HG02798 (cell line): Measurements from ENCODE around the gene SKAP1.
"Not testable (repeated sequence)": the region's sequence is repeated elsewhere in the genome, so short reads cannot be mapped to it uniquely, and the experiment has no call there.

ENCODE experiments used
- ATAC-seq: cut with Tn5 transposase; IDR thresholded peaks from one replicate; pipeline ENCODE4 v1.9.1; 2021; ENCODE audit warnings: mild to moderate bottlenecking; ENCODE audit not compliant: unreplicated experiment, poor library complexity

The SKAP1 gene

DNA sequence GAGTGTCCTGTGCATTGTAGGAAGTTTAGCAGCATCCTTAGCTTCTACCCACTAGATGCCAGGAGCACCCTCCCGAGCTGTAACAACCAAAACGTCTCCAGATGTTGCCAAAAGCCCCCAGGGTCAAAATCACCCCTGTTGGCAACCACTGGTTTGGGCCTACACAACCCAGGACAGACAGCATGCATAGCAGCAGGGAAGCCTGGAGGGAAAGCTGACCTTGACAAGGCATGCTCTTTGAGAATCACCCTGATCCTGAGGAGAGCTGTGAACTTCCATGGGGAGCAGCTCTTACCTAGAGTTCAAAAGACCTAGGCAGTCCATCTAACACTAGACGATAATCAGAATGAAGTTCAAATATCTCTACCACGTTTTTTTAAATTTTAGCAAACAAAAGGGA, 9.2 kb downstream of the SKAP1 start:
- ATAC-seq: no peak

DNA sequence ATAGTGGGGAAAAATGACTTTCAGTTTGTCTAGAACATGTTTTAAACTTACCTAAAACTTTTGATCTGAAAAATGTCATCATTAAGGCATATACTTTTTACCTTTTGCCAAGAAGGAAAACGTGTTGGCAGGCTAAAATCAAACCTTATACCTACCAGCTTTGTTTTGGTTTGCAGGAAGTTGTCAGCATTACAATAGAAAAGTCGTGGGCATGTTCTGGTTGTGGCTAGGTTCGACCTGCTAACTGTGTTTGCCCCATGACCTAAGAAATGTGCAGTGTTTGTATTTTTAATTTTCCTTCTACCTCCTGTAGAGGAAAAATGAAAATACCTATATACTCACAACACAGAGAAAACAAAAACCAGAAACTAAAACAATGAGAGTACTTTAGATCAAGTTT, 13.0 kb downstream of the SKAP1 start:
- ATAC-seq: no peak

DNA sequence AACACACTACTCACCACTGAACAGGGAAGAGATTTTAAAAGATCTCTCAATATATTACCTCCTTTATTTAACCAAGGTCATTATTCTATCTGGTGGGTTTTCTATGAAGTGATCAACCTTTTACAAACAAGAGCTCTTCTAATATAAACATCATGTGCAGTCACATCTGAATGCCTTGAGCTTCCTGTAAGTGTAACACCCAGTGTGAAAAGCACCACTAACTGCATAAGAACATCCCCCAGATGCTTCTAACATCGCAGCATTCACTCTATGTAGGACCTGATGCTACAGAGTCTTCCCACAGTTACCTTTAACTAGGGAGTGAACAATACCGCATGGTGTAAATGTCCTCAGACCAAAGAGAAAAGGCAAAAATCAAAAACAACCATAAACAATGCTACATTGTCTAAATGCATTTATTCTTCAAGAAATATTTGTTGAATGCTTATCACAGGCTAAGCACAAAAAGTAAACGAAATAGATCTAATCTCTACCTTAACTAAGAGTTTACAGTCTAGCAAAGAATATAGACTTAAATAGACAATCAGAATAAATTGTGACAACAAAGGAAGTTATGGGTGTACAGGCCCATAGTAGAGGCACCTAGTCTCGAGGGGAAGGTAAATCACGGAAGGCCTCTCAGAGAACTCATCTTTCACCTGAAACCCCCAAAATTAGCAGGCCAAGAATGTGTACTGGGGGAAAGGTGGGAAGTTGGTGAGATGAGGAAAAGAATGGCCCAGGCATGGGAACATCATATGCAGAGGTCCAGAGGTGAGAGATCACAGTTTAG, 16.2 kb downstream of the SKAP1 start:
- no peak for ATAC-seq

DNA sequence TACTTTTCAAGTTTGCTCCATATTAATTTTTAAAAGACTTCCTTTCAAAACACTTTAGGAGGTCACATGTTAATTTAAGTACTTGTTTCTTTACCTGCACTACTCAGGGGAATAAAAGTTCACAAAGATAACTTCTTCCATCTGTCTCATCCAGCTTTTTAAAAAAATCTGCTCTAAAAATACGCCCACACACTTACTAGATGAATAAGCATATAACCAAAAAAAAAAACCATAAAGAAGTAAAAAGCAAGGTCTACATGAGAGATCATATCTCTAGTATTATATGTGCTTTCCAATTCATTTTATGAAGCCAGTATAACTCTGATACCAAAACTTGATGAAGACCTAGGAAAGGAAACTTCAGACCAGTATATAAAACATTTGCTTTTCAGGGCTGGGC, 17.2 kb downstream of the SKAP1 start:
- no peak for ATAC-seq

DNA sequence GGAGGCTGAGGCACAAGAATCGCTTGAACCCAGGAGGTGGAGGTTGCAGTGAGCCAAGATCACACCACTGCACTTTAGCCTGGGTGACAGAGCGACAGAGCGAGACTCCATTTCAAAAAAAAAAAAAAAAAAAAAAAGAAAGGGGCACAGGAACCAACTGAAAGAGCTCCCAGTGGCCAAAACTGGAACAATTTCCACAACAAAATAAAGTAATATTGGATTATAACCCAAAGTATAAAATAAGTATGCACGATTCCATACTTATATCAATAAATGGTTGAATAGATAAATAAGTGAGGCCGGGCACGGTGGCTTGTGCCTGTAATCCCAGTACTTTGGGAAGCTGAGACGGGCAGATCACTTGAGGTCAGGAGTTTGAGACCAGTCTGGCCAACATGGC, 19.2 kb downstream of the SKAP1 start:
- not testable (repeated sequence) for ATAC-seq

DNA sequence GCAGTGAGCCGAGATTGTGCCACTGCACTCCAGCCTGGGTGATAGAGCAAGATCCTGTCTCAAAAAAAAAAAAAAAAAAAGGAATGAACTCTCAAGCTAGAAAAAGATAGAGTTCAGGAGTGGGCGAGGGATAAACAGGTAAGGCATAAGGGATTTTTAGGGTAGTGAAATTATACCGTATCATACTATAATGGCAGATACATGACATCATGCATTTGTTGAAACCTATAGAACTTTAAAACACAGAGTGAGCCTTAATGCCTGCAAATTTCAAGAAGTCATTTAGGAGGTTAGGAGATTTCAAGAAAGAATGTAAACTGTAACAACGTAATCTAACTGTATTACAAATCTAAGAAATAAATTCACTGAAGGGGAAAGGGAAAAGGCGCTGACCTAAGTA, 20.4 kb downstream of the SKAP1 start:
- no peak for ATAC-seq

DNA sequence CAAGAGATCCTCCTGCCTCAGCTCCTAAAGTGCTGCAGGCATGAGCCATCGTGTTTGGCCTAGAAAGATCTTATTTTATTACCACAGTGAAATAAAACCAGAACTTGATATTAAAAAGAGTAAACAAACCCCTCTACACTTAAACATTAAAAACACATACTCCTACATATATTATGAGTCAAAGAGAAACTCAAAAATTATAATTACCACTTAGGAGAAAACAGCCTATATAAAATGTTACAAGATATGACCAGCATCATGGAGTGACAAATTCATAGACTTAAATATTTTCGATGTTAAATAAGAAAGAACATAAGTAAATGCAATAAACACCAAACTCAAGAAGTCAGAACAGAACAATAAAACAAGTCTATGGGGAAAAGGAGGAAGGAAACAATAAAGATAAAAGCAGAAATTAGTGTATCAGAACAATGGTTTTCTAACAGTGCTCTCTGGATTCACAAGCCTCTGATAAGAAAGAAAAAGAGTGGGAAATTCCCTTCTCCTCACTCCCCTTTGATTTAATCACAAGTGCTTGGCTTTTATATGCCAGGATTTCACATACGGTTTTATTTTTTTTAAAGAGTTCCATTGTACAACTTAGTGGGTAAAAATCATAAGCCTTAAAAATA, 23.0 kb downstream of the SKAP1 start:
- ATAC-seq: no peak

DNA sequence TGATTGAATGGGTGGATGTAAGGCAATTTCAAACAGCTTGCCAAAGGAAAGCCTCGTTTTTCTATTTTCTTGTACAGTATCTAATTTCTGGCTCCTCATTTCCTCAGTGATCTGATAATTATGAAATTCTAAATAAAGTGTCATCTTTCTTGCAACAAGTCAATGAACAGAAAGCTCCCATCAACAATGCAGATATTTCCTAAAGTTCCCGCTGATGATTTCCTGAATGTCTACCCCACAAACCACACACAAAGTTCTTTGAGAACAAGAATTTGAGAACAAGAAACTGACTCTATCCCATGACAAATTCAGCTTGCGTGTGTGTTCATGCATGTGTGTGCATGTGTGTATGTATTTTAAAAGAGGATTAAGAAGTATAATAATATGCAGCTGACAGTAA, 35.2 kb downstream of the SKAP1 start:
- no peak for ATAC-seq

DNA sequence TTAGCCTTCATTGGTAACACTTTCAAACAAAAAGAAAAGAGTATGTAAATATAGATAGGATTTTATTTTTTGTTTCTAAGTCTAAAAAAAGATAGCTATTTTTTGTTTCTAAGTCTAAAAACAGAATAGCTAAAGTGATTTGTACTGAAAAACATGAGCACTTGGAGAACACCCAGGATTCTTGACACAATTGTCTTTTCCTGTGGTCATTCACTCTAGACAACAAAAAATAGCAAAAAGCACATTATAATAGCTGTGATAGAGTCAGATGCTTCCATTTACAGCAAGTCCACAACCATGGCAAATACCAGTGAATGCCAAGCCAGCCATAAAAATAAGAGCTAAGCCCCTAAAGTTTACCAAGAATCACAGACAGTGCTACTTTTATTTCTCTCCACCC, 36.7 kb downstream of the SKAP1 start:
- ATAC-seq: no peak

DNA sequence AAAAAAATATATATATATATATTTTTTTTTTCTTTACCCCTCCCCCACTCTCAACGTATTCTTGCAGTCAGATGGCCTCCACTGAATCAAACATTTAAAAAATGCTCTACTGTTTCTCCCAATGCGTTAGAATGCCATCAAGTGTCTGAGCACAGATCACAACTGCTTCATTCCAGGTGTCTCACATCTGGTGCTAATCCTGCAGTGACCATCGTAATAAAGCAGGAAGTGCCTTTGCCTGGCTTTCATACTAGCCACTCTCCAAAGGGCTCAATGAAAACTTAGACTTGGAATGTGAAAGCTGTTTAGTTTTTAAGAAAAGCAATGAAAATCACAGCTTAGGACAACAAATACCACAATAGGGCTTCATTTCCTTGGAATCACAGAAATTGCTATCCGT, 37.2 kb downstream of the SKAP1 start:
- ATAC-seq: no peak

DNA sequence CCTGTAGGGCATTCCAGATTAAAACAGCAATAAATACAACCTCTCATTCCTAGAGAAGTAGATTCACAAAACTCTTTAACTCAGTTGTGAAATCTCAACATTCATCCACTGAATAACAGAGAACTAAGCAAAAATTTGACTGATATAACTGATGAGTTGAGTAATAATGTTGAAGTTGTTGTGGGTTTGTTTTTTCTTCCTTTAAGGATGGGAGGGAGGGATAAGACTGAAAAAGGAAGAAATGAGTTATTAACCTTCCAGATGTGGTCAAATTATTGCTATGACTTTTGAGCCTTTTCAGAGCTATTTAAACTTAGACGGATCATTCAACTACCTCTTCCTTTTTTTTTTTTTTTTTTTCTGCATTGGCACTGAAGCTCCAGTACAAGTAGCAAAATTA, 38.6 kb downstream of the SKAP1 start:
- no peak for ATAC-seq

DNA sequence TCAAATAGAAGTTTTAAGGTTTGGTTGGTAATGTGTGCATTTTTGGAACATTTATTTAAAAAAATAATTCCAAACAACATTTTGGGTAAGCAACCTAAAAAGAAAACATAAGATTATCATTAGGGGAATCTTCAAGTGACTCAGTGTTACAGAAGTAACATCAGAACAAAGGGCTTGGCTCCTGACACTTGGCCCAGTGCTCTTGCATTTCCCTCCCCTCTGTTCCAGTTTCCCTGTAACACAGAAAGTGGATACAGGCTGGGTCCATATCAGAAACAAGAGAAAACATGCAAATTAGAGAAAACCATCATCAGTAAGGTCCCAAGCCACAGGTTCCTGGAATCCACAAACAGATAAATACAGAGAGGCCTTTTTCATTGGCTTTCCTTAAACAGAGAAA, 40.1 kb downstream of the SKAP1 start:
- no peak for ATAC-seq

DNA sequence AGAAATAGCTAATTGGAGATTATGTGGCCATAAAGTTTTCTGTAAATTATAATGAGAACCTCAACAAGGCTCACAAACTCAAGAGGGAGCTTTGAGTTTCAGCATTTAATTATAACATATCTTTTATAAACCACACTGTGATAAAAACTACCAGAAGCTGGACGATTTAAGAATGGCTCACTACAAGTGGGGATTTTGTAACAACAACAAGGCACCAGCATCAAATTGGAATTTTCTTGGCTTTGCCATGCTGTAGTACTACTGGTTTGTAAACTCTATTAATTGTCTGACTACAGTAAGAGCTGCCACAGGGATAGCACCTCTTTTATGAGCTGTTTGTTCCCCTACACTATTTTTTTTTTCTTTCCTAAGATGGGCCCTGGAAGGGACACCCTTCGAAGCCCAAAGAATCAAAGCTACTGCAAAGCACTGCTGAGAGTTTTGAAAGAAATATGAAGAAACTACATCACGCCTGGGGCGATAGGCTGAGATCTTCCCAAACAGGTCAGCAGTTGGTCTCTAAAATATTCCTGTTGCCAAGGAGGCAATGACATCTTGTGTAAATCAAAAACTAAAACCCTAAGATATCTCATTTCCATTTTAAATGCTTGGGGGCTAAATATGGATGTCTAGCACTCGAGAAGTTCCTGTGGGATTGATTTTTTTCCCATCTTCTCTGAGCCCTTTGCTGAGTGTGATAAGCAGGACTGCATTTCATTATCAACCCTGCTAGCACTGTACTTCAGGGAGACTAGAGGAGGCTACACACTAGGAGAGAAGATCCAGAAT, 40.9 kb downstream of the SKAP1 start:
- no peak for ATAC-seq

DNA sequence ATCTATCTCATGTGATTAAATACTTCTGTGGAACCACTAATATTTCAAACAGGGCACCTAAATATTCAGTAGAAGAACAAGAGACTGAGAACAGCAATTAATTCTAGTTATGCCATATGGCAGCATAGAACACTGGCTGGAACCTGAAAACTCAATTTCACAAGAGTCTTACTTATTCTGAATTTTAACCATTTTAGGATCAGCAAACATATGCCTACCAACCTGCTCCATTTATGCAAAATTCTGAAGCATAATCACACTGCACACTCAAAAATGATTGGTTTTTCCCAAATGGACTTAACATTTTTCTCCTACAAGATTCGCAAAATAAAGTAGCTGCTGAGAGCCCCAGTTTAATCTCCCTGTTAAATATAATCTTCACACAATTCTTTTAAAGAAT, 43.2 kb downstream of the SKAP1 start:
- ATAC-seq: no peak

DNA sequence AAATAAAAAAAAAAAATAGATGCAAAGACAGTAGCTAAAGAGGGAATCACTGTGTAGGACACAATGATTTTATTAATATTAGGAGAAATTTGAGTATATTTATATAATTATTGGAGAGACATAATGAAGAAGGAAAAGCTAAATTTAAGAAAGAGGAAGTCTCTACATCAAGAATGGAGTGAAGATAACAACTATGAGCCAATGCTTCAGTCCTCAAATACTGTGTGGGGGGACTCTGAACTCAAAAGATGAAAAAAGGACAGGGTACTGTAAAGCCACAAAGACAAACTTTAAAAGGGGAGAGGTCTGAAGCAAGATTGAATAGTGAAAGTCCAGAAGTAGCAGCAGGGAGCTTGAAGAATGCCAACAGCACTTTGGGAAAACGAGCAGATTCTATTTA, 44.7 kb downstream of the SKAP1 start:
- no peak for ATAC-seq

DNA sequence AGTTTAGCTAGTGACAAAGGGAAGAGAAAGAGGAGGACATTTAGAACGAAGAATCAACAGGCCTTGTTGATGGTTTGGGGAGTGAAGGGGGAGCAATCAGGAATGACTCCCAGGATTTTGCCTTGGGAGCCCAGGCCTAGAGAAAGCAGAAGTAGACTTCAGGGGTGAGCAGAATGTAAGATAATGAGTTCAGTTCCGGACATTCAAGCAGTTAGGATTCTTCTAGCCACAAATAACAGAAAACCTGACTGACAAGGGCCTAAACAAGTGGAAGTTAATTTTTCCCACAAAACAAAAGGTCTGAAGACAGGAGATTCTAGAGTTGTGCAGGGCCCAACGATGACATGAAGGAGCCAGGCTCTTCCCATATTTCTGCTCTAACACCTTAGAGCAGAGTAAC, 45.9 kb downstream of the SKAP1 start:
- no peak for ATAC-seq

DNA sequence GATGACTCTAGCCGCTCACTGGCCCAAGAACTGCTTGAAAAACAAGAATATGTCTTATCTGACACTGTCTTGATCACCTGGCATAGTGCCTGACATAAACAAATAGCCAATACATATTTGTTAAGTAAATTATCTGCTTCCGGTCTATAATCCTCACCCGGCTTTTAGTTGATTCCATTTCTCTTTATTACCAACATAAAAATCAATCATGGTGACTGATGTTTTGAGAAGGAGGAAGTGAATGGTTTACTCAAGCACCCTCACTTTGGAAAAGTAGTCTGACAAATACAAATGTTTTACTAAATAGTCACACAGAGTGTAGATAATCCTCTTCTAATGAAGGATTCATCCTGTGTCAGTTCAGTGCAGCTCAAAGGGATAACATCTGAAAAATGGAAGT, 47.0 kb downstream of the SKAP1 start:
- no peak for ATAC-seq

DNA sequence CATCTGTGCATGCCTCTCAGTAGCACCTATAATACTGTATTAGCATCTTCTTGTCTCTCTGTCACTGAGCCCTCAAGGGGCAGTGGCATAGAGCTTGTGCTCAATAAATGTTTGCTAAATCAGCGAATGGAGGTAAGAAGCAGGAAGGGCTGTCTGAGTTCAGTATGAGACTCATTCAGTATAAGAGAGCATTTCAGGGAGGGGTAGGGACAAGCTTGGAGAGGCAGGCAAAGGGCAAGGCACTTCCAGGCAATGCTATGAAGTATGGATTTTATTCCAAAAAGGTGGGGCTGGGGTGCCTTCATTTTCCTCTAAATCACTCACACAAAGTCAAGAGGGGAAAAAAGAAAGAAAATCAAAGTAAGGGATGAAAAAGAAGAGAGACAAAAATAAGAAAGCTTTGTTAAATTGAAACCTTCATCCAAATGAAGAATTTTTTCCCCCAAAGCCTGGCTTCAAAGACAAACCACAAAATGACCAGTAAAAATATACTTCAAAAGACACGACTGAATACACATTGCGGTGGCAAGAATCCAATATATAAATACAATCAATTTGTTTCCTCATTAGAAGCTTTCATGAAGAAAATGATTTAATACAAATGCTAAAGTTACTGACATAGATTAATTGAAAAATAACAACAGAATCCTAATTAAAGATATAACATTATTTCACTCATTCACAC, 51.2 kb downstream of the SKAP1 start:
- no peak for ATAC-seq

DNA sequence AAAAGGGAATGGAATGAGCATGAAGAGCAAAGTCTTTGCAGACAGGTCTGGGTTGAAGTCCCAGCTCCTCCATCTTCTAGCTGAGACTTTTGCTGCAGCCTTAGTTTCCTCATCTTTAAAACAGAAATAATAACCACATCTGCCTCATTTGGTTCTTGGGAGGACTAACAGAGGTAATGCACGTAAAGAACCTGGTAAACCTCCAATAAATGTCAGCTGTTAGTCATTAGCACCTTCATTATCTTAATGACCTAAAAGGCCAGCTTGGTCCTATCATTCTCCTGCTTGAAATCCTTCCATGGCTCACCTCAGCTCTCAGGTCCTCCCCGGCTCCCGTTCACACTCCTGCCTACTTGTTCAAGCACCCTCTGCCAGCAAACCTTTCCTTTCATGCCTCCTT, 51.8 kb downstream of the SKAP1 start:
- no peak for ATAC-seq

DNA sequence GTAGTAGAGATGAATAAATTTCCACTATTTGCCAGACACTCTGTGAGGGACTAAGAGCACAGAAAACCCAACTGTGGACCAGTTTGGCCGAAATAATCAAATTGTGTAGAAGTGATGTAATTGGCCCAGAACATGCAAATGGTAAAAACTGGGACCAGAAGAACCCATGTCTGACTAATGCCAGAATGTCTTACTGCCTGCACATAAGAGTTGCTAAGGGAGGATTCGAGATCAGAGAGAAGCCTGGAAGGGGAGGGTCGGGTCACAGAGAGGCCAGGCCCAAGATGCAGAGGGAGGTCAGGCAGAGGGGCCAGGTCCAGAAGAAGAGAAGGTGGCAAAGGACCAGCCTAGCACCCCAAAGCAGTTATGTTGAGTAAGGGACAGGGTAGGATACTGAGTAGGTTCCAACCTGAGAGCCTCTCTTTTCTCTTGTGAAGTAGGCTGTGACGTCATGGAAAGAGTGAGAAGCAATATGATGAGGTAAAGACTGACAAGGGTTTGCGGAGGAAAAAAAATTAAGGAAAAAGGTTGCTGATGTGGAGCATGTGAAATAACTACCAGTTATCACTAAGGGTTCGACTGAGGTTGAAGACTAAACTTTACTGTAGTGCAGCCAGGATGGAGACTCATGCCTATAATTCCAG, 53.2 kb downstream of the SKAP1 start:
- ATAC-seq: no peak
